ENCODE results near the gene MEIKIN. TPM values are rescaled to one million over a fixed set of nuclear protein-coding genes. Genes with fewer than 3 reads are reported as not detected.

Gene MEIKIN
- total RNA-seq, 1 donor from 2014 or later: not detected

GRCh38 chr5:131977212-131977604, 31.7 kb upstream of the MEIKIN start:
- no peak overlapping the region for H3K4me3 Mint-ChIP-seq
- H3K4me1 Mint-ChIP-seq: peaks cover 5% of the 10 kb centered on the region
- H3K27me3 Mint-ChIP-seq (ENCODE audit: low read depth): no peaks in the 10 kb centered on the region
- H3K27ac Mint-ChIP-seq (ENCODE audit: unreplicated experiment): no peak overlapping the region
- TF ChIP-seq CTCF (conservative IDR thresholded peaks at IDR 0.05): no peak
- DNase-seq (ENCODE audit: low read depth, low spot score): no peak
- H3K9me3 Mint-ChIP-seq: no peaks in the 10 kb centered on the region
- H3K36me3 Mint-ChIP-seq (ENCODE audit: low read depth): no peaks in the 10 kb centered on the region

DNA sequence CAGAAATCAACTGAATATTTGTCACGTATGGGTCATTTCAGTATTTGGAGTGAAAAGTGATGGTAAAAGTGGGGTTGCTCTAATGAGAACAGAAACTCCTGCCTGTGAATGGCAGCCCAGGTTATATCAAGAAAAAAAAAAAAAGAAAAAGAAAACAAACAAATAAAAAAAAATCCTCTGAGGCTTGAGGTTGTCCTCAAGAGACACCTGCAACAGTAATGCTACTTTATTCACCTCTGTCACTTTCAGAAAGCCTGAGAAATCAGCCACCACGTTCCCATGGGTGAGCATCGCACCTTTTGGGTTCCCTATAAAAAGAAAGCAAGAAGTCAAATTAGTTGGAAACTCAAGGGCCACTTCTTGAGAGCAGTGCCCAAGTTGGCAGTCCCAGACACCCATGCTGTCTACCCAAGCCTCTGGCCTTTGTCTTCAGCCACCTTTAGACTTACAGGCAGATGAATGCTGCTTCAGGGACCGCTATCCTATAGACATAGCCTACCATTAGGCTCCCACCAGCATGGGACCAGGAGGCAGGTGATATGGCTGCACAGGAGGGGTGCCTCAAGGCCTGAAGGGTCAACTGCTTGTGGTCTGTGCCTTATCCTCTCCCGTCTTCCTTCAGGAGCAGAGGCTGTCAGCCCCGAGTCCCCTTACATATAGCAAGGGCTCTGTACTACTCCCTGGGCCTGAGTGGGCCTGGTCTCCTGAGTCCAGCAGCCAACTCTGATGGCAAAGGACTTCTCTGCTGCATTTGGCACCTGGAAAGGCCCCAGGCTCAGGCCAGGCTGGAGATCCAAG, 31.1 kb upstream of the MEIKIN start:
- no peaks in the 10 kb centered on the region for H3K36me3 Mint-ChIP-seq (ENCODE audit: low read depth)
- H3K9me3 Mint-ChIP-seq: no peaks in the 10 kb centered on the region
- TF ChIP-seq CTCF (conservative IDR thresholded peaks at IDR 0.05): no peak
- DNase-seq (ENCODE audit: low read depth, low spot score): no peak
- H3K27me3 Mint-ChIP-seq (ENCODE audit: low read depth): no peaks in the 10 kb centered on the region
- H3K27ac Mint-ChIP-seq (ENCODE audit: unreplicated experiment): no peak overlapping the region
- peaks cover 5% of the 10 kb centered on the region for H3K4me1 Mint-ChIP-seq
- H3K4me3 Mint-ChIP-seq: no peak overlapping the region

- Mint-ChIP-seq H3K4me1 (peaks cover 5% of the 10 kb centered on the region), H3K4me3 (no peak overlapping the region), H3K36me3 (ENCODE audit: low read depth) (no peaks in the 10 kb centered on the region), H3K27me3 (ENCODE audit: low read depth) (no peaks in the 10 kb centered on the region), H3K27ac (ENCODE audit: unreplicated experiment) (no peak overlapping the region), H3K9me3 (no peaks in the 10 kb centered on the region)
- TF ChIP-seq CTCF (conservative IDR thresholded peaks at IDR 0.05): no peak
- no peak for DNase-seq (ENCODE audit: low read depth, low spot score)
Observed at GRCh38 chr5:131974956-131975726, 29.7 kb upstream of the MEIKIN start.

DNA sequence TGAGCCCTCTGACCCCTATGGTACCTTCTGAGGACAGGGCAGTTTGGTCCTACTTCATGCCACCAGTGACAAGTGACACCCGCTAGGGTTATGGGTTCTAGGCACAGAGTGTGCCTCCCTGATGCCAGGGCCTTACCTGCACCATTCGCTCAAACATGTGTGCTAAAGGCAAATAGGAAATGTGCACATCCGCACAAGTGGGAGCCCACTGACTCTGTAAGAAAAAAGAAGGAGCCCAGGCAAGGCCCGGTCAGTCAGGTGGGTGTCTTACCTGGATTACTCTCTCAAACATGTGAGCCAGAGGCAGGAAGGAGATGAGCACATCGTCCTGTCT, 29.1 kb upstream of the MEIKIN start:
- no peak overlapping the region for H3K27ac Mint-ChIP-seq (ENCODE audit: unreplicated experiment)

DNA sequence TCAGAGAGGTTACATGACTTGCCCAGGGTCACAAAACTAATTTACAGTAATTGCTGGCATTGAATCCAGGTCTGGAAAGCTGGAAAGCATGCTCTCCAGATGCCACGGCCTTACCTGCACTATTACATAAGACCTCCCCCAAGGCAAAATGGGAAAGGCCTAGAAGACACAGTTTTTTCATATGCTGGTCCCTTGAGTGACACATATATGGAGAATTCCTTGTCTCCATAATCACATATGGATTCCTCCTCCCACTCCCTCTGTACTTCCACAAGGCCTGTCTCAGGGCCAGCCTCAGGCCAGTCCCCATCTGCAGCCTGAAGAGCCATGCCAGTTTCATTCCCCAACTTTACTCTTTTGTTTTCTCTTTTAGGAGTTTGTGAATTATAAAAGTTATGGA, 28.6 kb upstream of the MEIKIN start:
- Mint-ChIP-seq H3K4me1 (peaks cover 5% of the 10 kb centered on the region), H3K27ac (ENCODE audit: unreplicated experiment) (no peak overlapping the region), H3K4me3 (no peak overlapping the region), H3K36me3 (ENCODE audit: low read depth) (no peaks in the 10 kb centered on the region), H3K9me3 (no peaks in the 10 kb centered on the region), H3K27me3 (ENCODE audit: low read depth) (no peaks in the 10 kb centered on the region)
- no peak for TF ChIP-seq CTCF (conservative IDR thresholded peaks at IDR 0.05)
- DNase-seq (ENCODE audit: low read depth, low spot score): no peak

More for the DNA sequence above, 29.1 kb upstream of the MEIKIN start:
- DNase-seq (ENCODE audit: low read depth, low spot score): no peak
- peaks cover 5% of the 10 kb centered on the region for H3K4me1 Mint-ChIP-seq
- H3K27me3 Mint-ChIP-seq (ENCODE audit: low read depth): no peaks in the 10 kb centered on the region
- no peak for TF ChIP-seq CTCF (conservative IDR thresholded peaks at IDR 0.05)
- H3K4me3 Mint-ChIP-seq: no peak overlapping the region
- H3K9me3 Mint-ChIP-seq: no peaks in the 10 kb centered on the region
- H3K36me3 Mint-ChIP-seq (ENCODE audit: low read depth): no peaks in the 10 kb centered on the region
